Liver (tissue), 3 donors: ENCODE results near the gene RAPH1.

ENCODE experiments used
- EGR1 ChIP-seq, 2 donors: IDR thresholded peaks; 2 replicates each; pipeline ENCODE4 v1.6.1; 2016 to 2018; ENCODE audit warnings: antibody characterized with exemption in 2 of 2, low read depth in 2 of 2
- FOXA1 ChIP-seq: IDR thresholded peaks from 2 replicates; pipeline ENCODE4 v1.6.1; 2016; ENCODE audit warnings: antibody characterized with exemption
- FOXA2 ChIP-seq: IDR thresholded peaks from 2 replicates; pipeline ENCODE4 v1.6.1; 2016; ENCODE audit warnings: antibody characterized with exemption
- GABPA ChIP-seq, 2 donors: IDR thresholded peaks in 1 of 2; conservative IDR thresholded peaks in 1 of 2; 2 replicates each; pipeline ENCODE4 v1.6.1; 2016; ENCODE audit warnings: antibody characterized with exemption in 2 of 2, mild to moderate bottlenecking in 1 of 2, moderate library complexity in 1 of 2
- JUND ChIP-seq, 2 donors: IDR thresholded peaks; 2 replicates each; pipeline ENCODE4 v1.6.1; 2016; ENCODE audit warnings: antibody characterized with exemption in 2 of 2
- RAD21 ChIP-seq, 2 donors: IDR thresholded peaks; 2 replicates each; pipeline ENCODE4 v1.6.1; 2016; ENCODE audit warnings: antibody characterized with exemption in 2 of 2, mild to moderate bottlenecking in 2 of 2
- SP1 ChIP-seq: IDR thresholded peaks from 2 replicates; pipeline ENCODE4 v1.6.1; 2018; ENCODE audit warnings: antibody characterized with exemption, mild to moderate bottlenecking
- TAF1 ChIP-seq: conservative IDR thresholded peaks from 2 replicates; pipeline ENCODE4 v1.6.1; 2016; ENCODE audit warnings: antibody characterized with exemption, mild to moderate bottlenecking
- YY1 ChIP-seq: IDR thresholded peaks from 2 replicates; pipeline ENCODE4 v1.6.1; 2016; ENCODE audit warnings: antibody characterized with exemption, mild to moderate bottlenecking
- ZBTB33 ChIP-seq: IDR thresholded peaks from 2 replicates; pipeline ENCODE4 v1.6.1; 2016; ENCODE audit warnings: antibody characterized with exemption
- TF ChIP-seq, protein P1 (sequence below): fragments of 150-350 bp; IDR thresholded peaks from 2 replicates; pipeline ENCODE4 v1.5.1; 2017; ENCODE audit warnings: improper control_type of control experiment, low read depth, low read length; ENCODE audit not compliant: missing input control
- TF ChIP-seq, protein P2 (sequence below): IDR thresholded peaks from 2 replicates; pipeline ENCODE4 v1.6.1; 2016; ENCODE audit warnings: antibody characterized with exemption, mild to moderate bottlenecking
- TF ChIP-seq, protein P3 (sequence below): IDR thresholded peaks from 2 replicates; pipeline ENCODE4 v1.6.1; 2016; ENCODE audit warnings: antibody characterized with exemption
- TF ChIP-seq, protein P4 (sequence below): IDR thresholded peaks from 2 replicates; pipeline ENCODE4 v1.6.1; 2016; ENCODE audit warnings: antibody characterized with exemption
- donor health status: healthy.
- donor health status: healthy.

DNA sequence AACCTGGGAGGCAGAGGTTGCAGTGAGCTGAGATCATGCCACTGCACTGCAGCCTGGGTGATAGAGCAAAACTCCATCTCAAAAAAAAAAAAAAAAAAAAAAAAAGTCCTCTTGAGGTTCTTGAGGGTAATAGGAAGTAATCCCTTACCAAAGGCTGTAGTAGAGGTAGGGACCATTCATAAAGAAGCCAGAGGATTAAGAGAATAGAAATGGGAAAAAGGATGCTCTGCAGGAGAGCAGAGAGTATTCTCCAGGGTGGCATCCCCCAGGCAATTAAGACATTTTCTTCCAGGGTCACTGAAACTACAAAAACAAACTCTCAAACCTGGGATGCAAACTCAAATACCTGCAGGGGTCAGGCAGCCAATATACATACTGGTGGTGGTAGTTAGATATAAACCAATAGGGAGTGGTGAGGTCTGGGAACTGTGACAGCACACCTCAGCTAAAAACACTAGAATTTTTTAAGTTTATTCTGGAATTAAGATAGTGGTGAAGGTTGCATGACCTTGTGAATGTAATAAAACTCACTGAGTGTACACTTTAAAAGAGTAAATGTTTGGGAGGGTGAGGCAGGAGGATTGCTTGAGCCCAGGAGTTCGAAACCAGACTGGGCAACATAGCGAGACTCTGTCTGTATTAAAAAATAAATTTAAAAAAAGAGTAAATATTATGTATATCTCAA lies 24.7 kb downstream of the RAPH1 start:
- TF ChIP-seq TAF1, result no peak
- TF ChIP-seq, protein P1, sequence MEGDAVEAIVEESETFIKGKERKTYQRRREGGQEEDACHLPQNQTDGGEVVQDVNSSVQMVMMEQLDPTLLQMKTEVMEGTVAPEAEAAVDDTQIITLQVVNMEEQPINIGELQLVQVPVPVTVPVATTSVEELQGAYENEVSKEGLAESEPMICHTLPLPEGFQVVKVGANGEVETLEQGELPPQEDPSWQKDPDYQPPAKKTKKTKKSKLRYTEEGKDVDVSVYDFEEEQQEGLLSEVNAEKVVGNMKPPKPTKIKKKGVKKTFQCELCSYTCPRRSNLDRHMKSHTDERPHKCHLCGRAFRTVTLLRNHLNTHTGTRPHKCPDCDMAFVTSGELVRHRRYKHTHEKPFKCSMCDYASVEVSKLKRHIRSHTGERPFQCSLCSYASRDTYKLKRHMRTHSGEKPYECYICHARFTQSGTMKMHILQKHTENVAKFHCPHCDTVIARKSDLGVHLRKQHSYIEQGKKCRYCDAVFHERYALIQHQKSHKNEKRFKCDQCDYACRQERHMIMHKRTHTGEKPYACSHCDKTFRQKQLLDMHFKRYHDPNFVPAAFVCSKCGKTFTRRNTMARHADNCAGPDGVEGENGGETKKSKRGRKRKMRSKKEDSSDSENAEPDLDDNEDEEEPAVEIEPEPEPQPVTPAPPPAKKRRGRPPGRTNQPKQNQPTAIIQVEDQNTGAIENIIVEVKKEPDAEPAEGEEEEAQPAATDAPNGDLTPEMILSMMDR, result no peak
- no peak for TF ChIP-seq FOXA1
- TF ChIP-seq, protein P2, sequence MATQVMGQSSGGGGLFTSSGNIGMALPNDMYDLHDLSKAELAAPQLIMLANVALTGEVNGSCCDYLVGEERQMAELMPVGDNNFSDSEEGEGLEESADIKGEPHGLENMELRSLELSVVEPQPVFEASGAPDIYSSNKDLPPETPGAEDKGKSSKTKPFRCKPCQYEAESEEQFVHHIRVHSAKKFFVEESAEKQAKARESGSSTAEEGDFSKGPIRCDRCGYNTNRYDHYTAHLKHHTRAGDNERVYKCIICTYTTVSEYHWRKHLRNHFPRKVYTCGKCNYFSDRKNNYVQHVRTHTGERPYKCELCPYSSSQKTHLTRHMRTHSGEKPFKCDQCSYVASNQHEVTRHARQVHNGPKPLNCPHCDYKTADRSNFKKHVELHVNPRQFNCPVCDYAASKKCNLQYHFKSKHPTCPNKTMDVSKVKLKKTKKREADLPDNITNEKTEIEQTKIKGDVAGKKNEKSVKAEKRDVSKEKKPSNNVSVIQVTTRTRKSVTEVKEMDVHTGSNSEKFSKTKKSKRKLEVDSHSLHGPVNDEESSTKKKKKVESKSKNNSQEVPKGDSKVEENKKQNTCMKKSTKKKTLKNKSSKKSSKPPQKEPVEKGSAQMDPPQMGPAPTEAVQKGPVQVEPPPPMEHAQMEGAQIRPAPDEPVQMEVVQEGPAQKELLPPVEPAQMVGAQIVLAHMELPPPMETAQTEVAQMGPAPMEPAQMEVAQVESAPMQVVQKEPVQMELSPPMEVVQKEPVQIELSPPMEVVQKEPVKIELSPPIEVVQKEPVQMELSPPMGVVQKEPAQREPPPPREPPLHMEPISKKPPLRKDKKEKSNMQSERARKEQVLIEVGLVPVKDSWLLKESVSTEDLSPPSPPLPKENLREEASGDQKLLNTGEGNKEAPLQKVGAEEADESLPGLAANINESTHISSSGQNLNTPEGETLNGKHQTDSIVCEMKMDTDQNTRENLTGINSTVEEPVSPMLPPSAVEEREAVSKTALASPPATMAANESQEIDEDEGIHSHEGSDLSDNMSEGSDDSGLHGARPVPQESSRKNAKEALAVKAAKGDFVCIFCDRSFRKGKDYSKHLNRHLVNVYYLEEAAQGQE, result no peak
- TF ChIP-seq, protein P3, sequence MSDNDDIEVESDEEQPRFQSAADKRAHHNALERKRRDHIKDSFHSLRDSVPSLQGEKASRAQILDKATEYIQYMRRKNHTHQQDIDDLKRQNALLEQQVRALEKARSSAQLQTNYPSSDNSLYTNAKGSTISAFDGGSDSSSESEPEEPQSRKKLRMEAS, result no peak
- TF ChIP-seq SP1, result no peak
- no peak for TF ChIP-seq GABPA (IDR thresholded peaks at IDR 0.05 in 1 of 2, conservative IDR thresholded peaks at IDR 0.05 in 1 of 2)
- TF ChIP-seq EGR1 (IDR thresholded peaks at IDR 0.05; ENCODE audit: low read depth in 2 of 2), result no peak
- TF ChIP-seq, protein P4, sequence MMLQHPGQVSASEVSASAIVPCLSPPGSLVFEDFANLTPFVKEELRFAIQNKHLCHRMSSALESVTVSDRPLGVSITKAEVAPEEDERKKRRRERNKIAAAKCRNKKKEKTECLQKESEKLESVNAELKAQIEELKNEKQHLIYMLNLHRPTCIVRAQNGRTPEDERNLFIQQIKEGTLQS, result no peak
- TF ChIP-seq ZBTB33, result no peak
- no peak for TF ChIP-seq JUND (IDR thresholded peaks at IDR 0.05)
- no peak for TF ChIP-seq YY1
- TF ChIP-seq RAD21 (IDR thresholded peaks at IDR 0.05), result no peak
- TF ChIP-seq FOXA2, result no peak
